HCT116 (cell line): ENCODE measurements around the gene MAP3K3. TPM values are rescaled to one million over a fixed set of nuclear protein-coding genes. Genes with fewer than 3 reads are reported as not detected.

Experiments used
- ATAC-seq: fragments of 200-7000 bp; cut with Tn5 transposase; 2 replicates; pipeline ENCODE4 v1.9.1; 2020; ENCODE audit warnings: mild to moderate bottlenecking, moderate library complexity
- BruUV-seq: library from RNA; stranded (reverse); fragments of 400-500 nt; replicated peaks from 2 replicates; lab custom pipeline; 2021; lab: Mats Ljungman, UMichigan
- CTCF ChIA-PET: fragments of 300-600 bp; sonication (Branson Sonifier 250); formaldehyde crosslinking; loops from one replicate; lab custom pipeline; 2021; ENCODE audit warnings: antibody characterized with exemption; lab: Charles Lee
- POLR2A ChIA-PET: fragments of 300-600, 350-600 bp; sonication (Branson Sonifier 250); formaldehyde crosslinking; loops from one replicate; lab custom pipeline; 2021; ENCODE audit warnings: antibody characterized with exemption; lab: Charles Lee
- RAD21 ChIA-PET, 2 experiments: fragments of 300-600 bp; sonication (Branson Sonifier 250); formaldehyde crosslinking; loops; one replicate each; lab custom pipeline; 2023; ENCODE audit warnings: low total read pairs in 2 of 2; ENCODE audit not compliant: uncharacterized antibody in 2 of 2, unreplicated experiment in 2 of 2, low non-redundant PET in 1 of 2; lab: Charles Lee
- DNase-seq: peaks from one replicate; pipeline ENCODE4 v3.0.0-alpha.2; 2010; ENCODE audit warnings: low read depth, low spot score
- H2AFZ ChIP-seq: fragments of 200-600 bp; shearing (Covaris generic), sonication (generic); 2 replicates; pipeline ENCODE4 v1.6.1; 2017; ENCODE audit warnings: low read depth, mixed run types, mixed read lengths, antibody characterized with exemption, low read length; ENCODE audit not compliant: poor library complexity, severe bottlenecking
- H3K27ac ChIP-seq: 2 replicates; pipeline ENCODE4 v1.5.1; 2012; ENCODE audit warnings: low read depth, low read length
- H3K27me3 ChIP-seq: fragments of 200-600 bp; sonication (generic); 2 replicates; pipeline ENCODE4 v1.6.1; 2016; ENCODE audit warnings: mixed run types, low read length, mixed read lengths; ENCODE audit not compliant: insufficient read depth
- H3K36me3 ChIP-seq, 2 experiments: fragments of 200-500 bp in 1 of 2; fragments of 200-600 bp in 1 of 2; sonication (Bioruptor generic) in 1 of 2; sonication (generic) in 1 of 2; 2 replicates each; pipeline versions ENCODE4 v1.5.1 to v1.6.1; 2014 to 2016; ENCODE audit warnings: low read length in 2 of 2, inconsistent platforms in 1 of 2, mixed read lengths in 1 of 2, mixed run types in 1 of 2; ENCODE audit not compliant: insufficient read depth in 2 of 2, control insufficient read depth in 1 of 2
- H3K4me1 ChIP-seq, 2 experiments: fragments of 200-600 bp in 1 of 2; sonication (generic) in 1 of 2; 2 replicates each; pipeline versions ENCODE4 v1.5.1 to v1.6.1; 2012 to 2017; ENCODE audit warnings: low read length in 2 of 2, inconsistent platforms in 1 of 2, mild to moderate bottlenecking in 1 of 2, mixed read lengths in 1 of 2, mixed run types in 1 of 2, moderate library complexity in 1 of 2; ENCODE audit not compliant: insufficient read depth in 2 of 2, control insufficient read depth in 1 of 2
- H3K4me2 ChIP-seq: fragments of 200-600 bp; sonication (generic); 2 replicates; pipeline ENCODE4 v1.6.1; 2017; ENCODE audit warnings: mixed run types, low read length, mixed read lengths
- H3K4me3 ChIP-seq, 2 experiments: fragments of 200-600 bp in 1 of 2; sonication (generic) in 1 of 2; replicated peaks in 1 of 2; 2 replicates each; pipeline ENCODE4 v1.5.1; 2011 to 2016; ENCODE audit warnings: low read length in 2 of 2, control low read depth in 1 of 2, low read depth in 1 of 2, mild to moderate bottlenecking in 1 of 2, mixed read lengths in 1 of 2, mixed run types in 1 of 2
- H3K79me2 ChIP-seq: fragments of 200-600 bp; sonication (generic); 2 replicates; pipeline ENCODE4 v1.6.1; 2017; ENCODE audit warnings: mild to moderate bottlenecking, mixed run types, low read length, moderate library complexity, mixed read lengths; ENCODE audit not compliant: insufficient read depth
- H3K9ac ChIP-seq: fragments of 200-600 bp; sonication (generic); 2 replicates; pipeline ENCODE4 v1.6.1; 2016; ENCODE audit warnings: low read length, mixed read lengths
- H3K9me2 ChIP-seq: fragments of 200-600 bp; sonication (generic), shearing (Covaris generic); 2 replicates; pipeline ENCODE4 v1.6.1; 2017; ENCODE audit warnings: mixed run types, mild to moderate bottlenecking, moderate library complexity; ENCODE audit not compliant: insufficient read depth
- H3K9me3 ChIP-seq, 2 experiments: fragments of 200-500 bp in 1 of 2; fragments of 200-600 bp in 1 of 2; sonication (Bioruptor generic) in 1 of 2; sonication (generic) in 1 of 2; 2 replicates each; pipeline ENCODE4 v1.6.1; 2014 to 2017; ENCODE audit warnings: low read length in 2 of 2, mixed read lengths in 2 of 2, inconsistent platforms in 1 of 2, low read depth in 1 of 2, mild to moderate bottlenecking in 1 of 2, mixed run types in 1 of 2, moderate library complexity in 1 of 2; ENCODE audit not compliant: control insufficient read depth in 1 of 2, insufficient read depth in 1 of 2
- H4K20me1 ChIP-seq: fragments of 200-600 bp; sonication (generic), shearing (Covaris generic); 2 replicates; pipeline ENCODE4 v1.6.1; 2017; ENCODE audit warnings: mixed run types, mild to moderate bottlenecking, moderate library complexity; ENCODE audit not compliant: insufficient read depth
- CBX3 ChIP-seq: IDR thresholded peaks from 2 replicates; pipeline ENCODE4 v1.6.1; 2012; ENCODE audit warnings: low read depth
- CEBPB ChIP-seq: IDR thresholded peaks from 2 replicates; pipeline ENCODE4 v1.6.1; 2012; ENCODE audit warnings: low read depth
- CTCF ChIP-seq, 3 experiments: fragments of 200-600 bp in 1 of 3; sonication (generic) in 1 of 3; IDR thresholded peaks in 2 of 3; conservative IDR thresholded peaks in 1 of 3; 2 replicates each; pipeline ENCODE4 v1.5.1; 2012 to 2017; ENCODE audit warnings: low read depth in 2 of 3, low read length in 2 of 3, antibody characterized with exemption in 1 of 3, borderline replicate concordance in 1 of 3, control low read depth in 1 of 3, mild to moderate bottlenecking in 1 of 3, mixed read lengths in 1 of 3, mixed run types in 1 of 3, moderate library complexity in 1 of 3; ENCODE audit not compliant: insufficient read depth in 1 of 3
- ELF1 ChIP-seq: IDR thresholded peaks from 2 replicates; pipeline ENCODE4 v1.6.1; 2012; ENCODE audit warnings: low read depth, borderline replicate concordance
- EZH2 ChIP-seq: fragments of 200-600 bp; sonication (generic); IDR thresholded peaks from 2 replicates; pipeline ENCODE4 v1.6.1; 2017; ENCODE audit warnings: antibody characterized with exemption, mixed run types
- EZH2phosphoT487 ChIP-seq: fragments of 200-600 bp; IDR thresholded peaks from 2 replicates; pipeline ENCODE4 v1.6.1; 2018; ENCODE audit warnings: antibody characterized with exemption, borderline replicate concordance
- FOSL1 ChIP-seq: IDR thresholded peaks from 2 replicates; pipeline ENCODE4 v1.6.1; 2012; ENCODE audit warnings: low read depth
- JUND ChIP-seq: IDR thresholded peaks from 2 replicates; pipeline ENCODE4 v1.6.1; 2012
- MAX ChIP-seq: IDR thresholded peaks from 2 replicates; pipeline ENCODE4 v1.6.1; 2012
- POLR2A ChIP-seq: IDR thresholded peaks from 2 replicates; pipeline ENCODE4 v1.7.0; 2011; ENCODE audit warnings: borderline replicate concordance; ENCODE audit not compliant: insufficient read depth, insufficient read length; ENCODE audit errors: extremely low read depth
- RAD21 ChIP-seq: IDR thresholded peaks from 2 replicates; pipeline ENCODE4 v1.6.1; 2012; ENCODE audit warnings: low read depth, mild to moderate bottlenecking
- SIN3A ChIP-seq: IDR thresholded peaks from 2 replicates; pipeline ENCODE4 v1.6.1; 2012; ENCODE audit warnings: low read depth
- ZFX ChIP-seq: fragments of 450-650 bp; IDR thresholded peaks from 2 replicates; pipeline ENCODE4 v1.6.1; 2017
- intact Hi-C: fragments of 100-400 bp; cut with micrococcal nuclease; formaldehyde crosslinking; loops from 2 replicates; pipeline ENCODE4 v1.10.0; 2022
- total RNA-seq: library from RNA; stranded (reverse); gene quantifications from one replicate; pipeline ENCODE4 v1.2.1, GENCODE V29; 2021; ENCODE audit not compliant: unreplicated experiment

MAP3K3 gene
- total RNA-seq, 1 experiment from 2014 or later, result 18.5 TPM

- no peak for DNase-seq
- no peak overlapping the region for H3K9ac ChIP-seq
- peaks cover 24 to 25% of the 10 kb centered on the region in 2 experiments for H3K4me1 ChIP-seq
- H3K27me3 ChIP-seq, result no peaks in the 10 kb centered on the region
- intact Hi-C loops, result no loop called here
- no peak overlapping the region for H2AFZ ChIP-seq
- no peaks in the 10 kb centered on the region for H4K20me1 ChIP-seq
- H3K27ac ChIP-seq, result no peak overlapping the region
- H3K36me3 ChIP-seq, result no peaks in the 10 kb centered on the region
- no peak overlapping the region for H3K4me2 ChIP-seq
- no peak overlapping the region for H3K4me3 ChIP-seq
- ChIA-PET RAD21 (interaction anchor here (1.2 to 1.4 kb wide), 2 partner anchors 57 to 254 kb away, joined by 3 to 5 read pairs; partner anchors contain the start of gene MAP3K3 (in 1 of the 2)), POLR2A (interaction anchor here (0.7 kb wide), 1 partner anchor 160 kb away, joined by 3 read pairs; no protein-coding TSS in a partner anchor), CTCF (interaction anchor here (2.8 kb wide), 1 partner anchor 254 kb away, joined by 16 read pairs; no protein-coding TSS in a partner anchor)
- no peaks in the 10 kb centered on the region for H3K79me2 ChIP-seq
- no peaks in the 10 kb centered on the region for H3K9me2 ChIP-seq
- no peaks in the 10 kb centered on the region for H3K9me3 ChIP-seq
- ATAC-seq, result peak; percentile 63
- TF ChIP-seq EZH2phosphoT487, result no peak
- no peak for TF ChIP-seq CEBPB
- TF ChIP-seq ZFX, result no peak
- no peak for TF ChIP-seq CBX3
- no peak for TF ChIP-seq SIN3A
- TF ChIP-seq MAX, result no peak
- peak in 2 of 3 experiments; percentile 39 to 58; a peak in 4 of 6 replicates for TF ChIP-seq CTCF (IDR thresholded peaks at IDR 0.05 in 2 of 3, conservative IDR thresholded peaks at IDR 0.05 in 1 of 3; ENCODE audit: borderline replicate concordance in 1 of 3, insufficient read depth in 1 of 3, low read depth in 2 of 3, low read length in 2 of 3)
- TF ChIP-seq JUND, result no peak
- no peak for TF ChIP-seq EZH2
- TF ChIP-seq RAD21, result peak; percentile 26; the same call in 1 of the 2 replicates
- TF ChIP-seq ELF1, result no peak
- no peak for TF ChIP-seq FOSL1
- TF ChIP-seq POLR2A, result no peak
- BruUV-seq, result no TSS peak
These were observed 57.0 kb downstream of the MAP3K3 start for GRCh38 chr17:63679214-63679613.
